ENCODE results near the gene SHISA7.

DNA sequence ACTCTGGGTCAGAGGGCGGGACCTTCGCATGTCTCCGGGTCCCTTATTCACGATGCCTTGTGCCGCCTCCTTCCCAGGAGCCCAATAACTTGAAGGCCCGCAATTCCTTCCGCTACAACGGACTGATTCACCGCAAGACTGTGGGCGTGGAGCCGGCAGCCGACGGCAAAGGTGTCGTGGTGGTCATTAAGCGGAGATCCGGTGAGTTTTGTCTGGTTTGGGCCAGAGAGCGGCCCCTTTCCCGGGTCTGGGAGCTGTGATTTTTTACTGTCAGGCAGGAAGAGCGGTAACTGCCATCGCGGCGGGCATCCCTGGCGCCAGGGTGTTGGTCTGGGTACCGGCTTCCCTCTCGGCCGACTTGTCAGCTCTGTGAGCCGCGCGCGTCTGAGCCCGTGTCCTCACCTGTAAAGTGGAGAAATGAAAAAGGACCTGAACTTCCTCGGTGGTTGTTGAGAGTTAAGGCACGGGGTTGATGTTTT, 56.6 kb downstream of the SHISA7 start:
- TF ChIP-seq POLR2A (IDR thresholded peaks at IDR 0.05) (no peak), CTCF (IDR thresholded peaks at IDR 0.05) (no peak), EP300 (IDR thresholded peaks at IDR 0.05) (no peak), POLR2AphosphoS5 (IDR thresholded peaks at IDR 0.05) (no peak)
